Lower leg skin (tissue), 4 donors: ENCODE measurements around the gene ZNF593. TPM values are rescaled to one million over a fixed set of nuclear protein-coding genes. Genes with fewer than 3 reads are reported as not detected.

Experiments used
- DNase-seq, 2 donors: peaks; one replicate each; pipeline ENCODE4 v3.0.0-alpha.2; 2019; ENCODE audit warnings: low spot score in 2 of 2
- H3K4me3 ChIP-seq: fragments of 200-600 bp; sonication (generic); 2 replicates; pipeline ENCODE4 v1.5.1; 2017; ENCODE audit warnings: mild to moderate bottlenecking, low read depth; ENCODE audit not compliant: poor library complexity, severe bottlenecking
- CTCF ChIP-seq, 3 donors: fragments of 450-650 bp; IDR thresholded peaks; one replicate each; pipeline ENCODE4 v1.5.1; 2016; ENCODE audit warnings: antibody characterized with exemption in 3 of 3, mild to moderate bottlenecking in 3 of 3, moderate library complexity in 2 of 3
- POLR2A ChIP-seq, 2 donors: fragments of 450-650 bp; IDR thresholded peaks; one replicate each; pipeline ENCODE4 v1.6.1; 2016 to 2017; ENCODE audit warnings: antibody characterized with exemption in 2 of 2, mild to moderate bottlenecking in 1 of 2, moderate library complexity in 1 of 2
- WGBS, 2 donors: methylation state at CpG; one replicate each; pipeline ENCODE4 v1.1.5; 2018; 5-methylcytosine and 5-hydroxymethylcytosine counted together
- intact Hi-C: fragments of 100-400 bp; cut with DNase I; formaldehyde crosslinking; loops from one replicate; pipeline ENCODE4 v1.15.0; 2023; ENCODE audit warnings: low total_unique reads
- total RNA-seq, 4 donors: library from RNA; depleted of rRNA; stranded (reverse); fragments of >200 nt; gene quantifications; one replicate each; pipeline ENCODE4 v1.1.0, GENCODE V29; 2016

The ZNF593 gene
- total RNA-seq, 4 donors from 2014 or later = 17.4 to 49.3 (median 31.4) TPM

GRCh38 chr1:26160527-26161414, 8.9 kb upstream of the ZNF593 start:
- intact Hi-C loops = no loop called here
- 57% methylated on average over 14 to 18 of the region's 18 CpGs for WGBS, 2 donors
- no peak for TF ChIP-seq POLR2A (IDR thresholded peaks at IDR 0.05)
- TF ChIP-seq CTCF (IDR thresholded peaks at IDR 0.05) = no peak
- no peak overlapping the region for H3K4me3 ChIP-seq
- DNase-seq = no peak

- peak overlapping the region; percentile 23 for H3K4me3 ChIP-seq
- DNase-seq = no peak
- 3 to 15% methylated on average over 12 to 69 of the region's 98 CpGs for WGBS, 2 donors
- intact Hi-C loops = no loop called here
- TF ChIP-seq CTCF (IDR thresholded peaks at IDR 0.05) (no peak), POLR2A (IDR thresholded peaks at IDR 0.05) (no peak)
Observed at GRCh38 chr1:26161415-26162219, 8.1 kb upstream of the ZNF593 start.

GRCh38 chr1:26162220-26162709, 7.4 kb upstream of the ZNF593 start:
- no peak for TF ChIP-seq CTCF (IDR thresholded peaks at IDR 0.05)
- no peak for TF ChIP-seq POLR2A (IDR thresholded peaks at IDR 0.05)
- intact Hi-C loops = no loop called here
- peak overlapping the region; percentile 23 for H3K4me3 ChIP-seq
- DNase-seq = no peak
- WGBS, 2 donors = 25 to 29% methylated on average over 21 of the region's 21 CpGs

- no peak for TF ChIP-seq CTCF (IDR thresholded peaks at IDR 0.05)
- TF ChIP-seq POLR2A (IDR thresholded peaks at IDR 0.05) = no peak
- H3K4me3 ChIP-seq = no peak overlapping the region
- 68 to 78% methylated on average over 9 of the region's 9 CpGs for WGBS, 2 donors
- intact Hi-C loops = no loop called here
- no peak for DNase-seq
Observed at GRCh38 chr1:26163684-26164035, 6.0 kb upstream of the ZNF593 start.

- DNase-seq = no peak
Observed at GRCh38 chr1:26164036-26164860, 5.5 kb upstream of the ZNF593 start.

More at GRCh38 chr1:26164036-26164860, 5.5 kb upstream of the ZNF593 start:
- TF ChIP-seq POLR2A (IDR thresholded peaks at IDR 0.05) (no peak), CTCF (IDR thresholded peaks at IDR 0.05) (no peak)
- intact Hi-C loops = no loop called here
- WGBS, 2 donors = 12 to 13% methylated on average over 28 to 44 of the region's 72 CpGs
- H3K4me3 ChIP-seq = peak overlapping the region; percentile 16
